Measurements from ENCODE around the gene EMSY. TPM values are rescaled to one million over a fixed set of nuclear protein-coding genes. Genes with fewer than 3 reads are reported as not detected.
A peak's percentile ranks its signal among the peaks of the same experiment; 100 is the strongest.
"Not testable (repeated sequence)": the region's sequence is repeated elsewhere in the genome, so short reads cannot be mapped to it uniquely, and the experiment has no call there.

The EMSY gene, protein sequence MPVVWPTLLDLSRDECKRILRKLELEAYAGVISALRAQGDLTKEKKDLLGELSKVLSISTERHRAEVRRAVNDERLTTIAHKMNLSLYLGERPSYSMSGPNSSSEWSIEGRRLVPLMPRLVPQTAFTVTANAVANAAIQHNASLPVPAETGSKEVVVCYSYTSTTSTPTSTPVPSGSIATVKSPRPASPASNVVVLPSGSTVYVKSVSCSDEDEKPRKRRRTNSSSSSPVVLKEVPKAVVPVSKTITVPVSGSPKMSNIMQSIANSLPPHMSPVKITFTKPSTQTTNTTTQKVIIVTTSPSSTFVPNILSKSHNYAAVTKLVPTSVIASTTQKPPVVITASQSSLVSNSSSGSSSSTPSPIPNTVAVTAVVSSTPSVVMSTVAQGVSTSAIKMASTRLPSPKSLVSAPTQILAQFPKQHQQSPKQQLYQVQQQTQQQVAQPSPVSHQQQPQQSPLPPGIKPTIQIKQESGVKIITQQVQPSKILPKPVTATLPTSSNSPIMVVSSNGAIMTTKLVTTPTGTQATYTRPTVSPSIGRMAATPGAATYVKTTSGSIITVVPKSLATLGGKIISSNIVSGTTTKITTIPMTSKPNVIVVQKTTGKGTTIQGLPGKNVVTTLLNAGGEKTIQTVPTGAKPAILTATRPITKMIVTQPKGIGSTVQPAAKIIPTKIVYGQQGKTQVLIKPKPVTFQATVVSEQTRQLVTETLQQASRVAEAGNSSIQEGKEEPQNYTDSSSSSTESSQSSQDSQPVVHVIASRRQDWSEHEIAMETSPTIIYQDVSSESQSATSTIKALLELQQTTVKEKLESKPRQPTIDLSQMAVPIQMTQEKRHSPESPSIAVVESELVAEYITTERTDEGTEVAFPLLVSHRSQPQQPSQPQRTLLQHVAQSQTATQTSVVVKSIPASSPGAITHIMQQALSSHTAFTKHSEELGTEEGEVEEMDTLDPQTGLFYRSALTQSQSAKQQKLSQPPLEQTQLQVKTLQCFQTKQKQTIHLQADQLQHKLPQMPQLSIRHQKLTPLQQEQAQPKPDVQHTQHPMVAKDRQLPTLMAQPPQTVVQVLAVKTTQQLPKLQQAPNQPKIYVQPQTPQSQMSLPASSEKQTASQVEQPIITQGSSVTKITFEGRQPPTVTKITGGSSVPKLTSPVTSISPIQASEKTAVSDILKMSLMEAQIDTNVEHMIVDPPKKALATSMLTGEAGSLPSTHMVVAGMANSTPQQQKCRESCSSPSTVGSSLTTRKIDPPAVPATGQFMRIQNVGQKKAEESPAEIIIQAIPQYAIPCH (N-terminal part only)
- 10 to 100 TPM; 19.7 TPM for total RNA-seq

- Mint-ChIP-seq H3K27ac (peak within 1 kb of the TSS; percentile 96), H3K4me3 (peak within 1 kb of the TSS; percentile 97), H3K36me3 (peaks cover 43% of the 10 kb centered on the region), H3K9me3 (no peaks in the 10 kb centered on the region), H3K27me3 (no peaks in the 10 kb centered on the region), H3K4me1 (peaks cover 24% of the 10 kb centered on the region)
- peak; percentile 93 for DNase-seq
Observed at GRCh38 chr11:76444384-76445120, at the start of gene EMSY. EMSY (plus strand) TSS chr11:76445018; CDS start chr11:76446939, 1,921 bp downstream.

GRCh38 chr11:76395296-76395695 lies 49.5 kb upstream of the EMSY start:
- Mint-ChIP-seq H3K4me1 (no peaks in the 10 kb centered on the region), H3K9me3 (no peaks in the 10 kb centered on the region), H3K27ac (no peak overlapping the region)

DNA sequence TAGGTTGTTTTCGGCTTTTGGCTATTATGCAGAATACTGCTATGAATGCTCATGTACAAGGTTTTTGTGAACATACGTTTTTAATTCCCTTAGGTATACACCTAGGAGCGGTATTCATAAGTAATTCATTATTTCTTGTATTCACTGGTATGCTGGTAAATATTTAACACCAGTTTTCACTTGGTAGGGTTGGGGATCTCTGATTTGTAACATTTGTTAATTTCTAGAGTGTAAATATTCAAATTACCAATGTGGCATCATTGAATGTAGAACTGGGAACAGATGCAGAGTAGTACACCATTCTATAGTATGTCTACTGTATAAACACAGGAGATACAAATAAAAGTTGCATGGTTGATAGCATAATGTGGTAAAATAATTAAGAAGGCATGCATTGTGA lies 47.4 kb upstream of the EMSY start:
- no peaks in the 10 kb centered on the region for H3K36me3 Mint-ChIP-seq
- no peak for DNase-seq
- no peak overlapping the region for H3K4me3 Mint-ChIP-seq
- H3K9me3 Mint-ChIP-seq, result no peaks in the 10 kb centered on the region
- H3K4me1 Mint-ChIP-seq, result no peaks in the 10 kb centered on the region
- H3K27me3 Mint-ChIP-seq, result no peaks in the 10 kb centered on the region
- no peak overlapping the region for H3K27ac Mint-ChIP-seq

More at GRCh38 chr11:76395296-76395695, 49.5 kb upstream of the EMSY start:
- no peaks in the 10 kb centered on the region for H3K27me3 Mint-ChIP-seq
- no peak for DNase-seq
- no peak overlapping the region for H3K4me3 Mint-ChIP-seq
- no peaks in the 10 kb centered on the region for H3K36me3 Mint-ChIP-seq

DNA sequence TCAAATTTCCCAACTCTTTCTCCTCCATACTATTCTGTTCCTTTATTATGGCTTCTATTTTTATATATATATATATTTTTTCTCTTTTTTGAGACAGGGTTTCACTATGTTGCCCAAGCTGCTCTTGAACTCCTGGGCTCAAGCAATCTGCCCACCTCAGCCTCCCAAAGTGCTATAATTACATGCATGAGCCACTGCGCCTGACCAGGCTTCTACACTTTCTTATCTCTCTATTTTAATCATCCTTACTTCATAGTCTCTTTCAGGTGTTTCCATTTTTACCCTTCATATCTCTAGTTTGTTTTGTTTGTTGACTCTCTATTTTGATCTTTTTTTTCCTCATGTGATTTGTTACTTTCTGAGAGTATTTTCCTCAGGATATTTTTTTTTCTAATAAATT lies 43.9 kb upstream of the EMSY start:
- no peak overlapping the region for H3K4me3 Mint-ChIP-seq

DNA sequence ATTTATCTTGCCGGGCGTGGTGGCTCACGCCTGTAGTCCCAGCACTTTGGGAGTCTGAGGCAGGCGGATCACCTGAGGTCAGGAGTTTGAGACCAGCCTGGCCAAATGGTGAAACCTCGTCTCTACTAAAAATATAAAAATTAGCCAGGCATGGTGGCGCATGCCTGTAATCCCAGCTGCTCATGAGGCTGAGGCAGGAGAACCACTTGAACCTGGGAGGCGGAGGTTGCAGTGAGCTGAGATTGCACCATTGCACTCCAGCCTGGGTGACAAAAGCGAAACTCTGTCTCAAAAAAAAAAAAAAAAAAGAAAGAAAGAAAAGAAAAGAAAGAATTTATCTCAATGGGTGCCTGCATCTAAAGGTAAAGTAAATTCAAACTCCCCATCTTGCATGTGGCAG lies 43.3 kb upstream of the EMSY start:
- H3K4me1 Mint-ChIP-seq, H3K9me3 Mint-ChIP-seq, H3K4me3 Mint-ChIP-seq, DNase-seq, H3K27me3 Mint-ChIP-seq, H3K27ac Mint-ChIP-seq, H3K36me3 Mint-ChIP-seq: not testable (repeated sequence)

More for the DNA sequence above, 43.9 kb upstream of the EMSY start:
- Mint-ChIP-seq H3K36me3 (no peaks in the 10 kb centered on the region), H3K9me3 (no peaks in the 10 kb centered on the region), H3K4me1 (no peaks in the 10 kb centered on the region), H3K27ac (no peak overlapping the region), H3K27me3 (no peaks in the 10 kb centered on the region)
- DNase-seq, result no peak

GRCh38 chr11:76406359-76406758 lies 38.5 kb upstream of the EMSY start:
- Mint-ChIP-seq H3K27me3 (no peaks in the 10 kb centered on the region), H3K36me3 (no peaks in the 10 kb centered on the region), H3K27ac (no peak overlapping the region), H3K9me3 (no peaks in the 10 kb centered on the region), H3K4me1 (no peaks in the 10 kb centered on the region), H3K4me3 (no peak overlapping the region)
- no peak for DNase-seq

- no peak overlapping the region for H3K27ac Mint-ChIP-seq
- H3K9me3 Mint-ChIP-seq, result no peaks in the 10 kb centered on the region
- H3K4me3 Mint-ChIP-seq, result no peak overlapping the region
- no peaks in the 10 kb centered on the region for H3K4me1 Mint-ChIP-seq
- no peaks in the 10 kb centered on the region for H3K27me3 Mint-ChIP-seq
- H3K36me3 Mint-ChIP-seq, result no peaks in the 10 kb centered on the region
- no peak for DNase-seq
Observed at GRCh38 chr11:76408171-76408965, 36.5 kb upstream of the EMSY start.

DNA sequence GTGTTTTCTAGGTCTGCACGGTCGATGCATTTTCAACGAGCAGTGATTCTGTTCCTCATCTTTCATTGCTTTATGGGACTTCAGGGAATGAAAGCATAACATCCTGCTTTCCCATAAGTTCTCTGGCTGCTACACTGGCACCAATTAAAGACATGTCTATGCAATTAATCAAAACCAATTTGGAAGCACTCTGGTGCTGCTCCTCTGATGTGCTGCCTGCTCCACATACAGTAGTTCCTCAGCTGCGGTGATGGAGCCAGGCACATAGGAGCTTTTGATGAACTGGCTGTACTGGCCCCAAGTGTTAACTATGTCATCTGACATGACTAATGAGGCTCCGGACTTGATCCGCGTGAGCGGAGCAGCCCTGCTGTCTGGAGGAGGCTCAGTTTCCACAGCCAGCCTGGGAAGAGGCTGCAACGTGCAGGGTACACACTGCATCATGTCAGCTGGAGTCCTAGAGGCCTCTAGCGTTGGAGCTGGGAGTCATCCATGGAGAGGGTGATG lies 33.9 kb upstream of the EMSY start:
- H3K27ac Mint-ChIP-seq, result no peak overlapping the region
- H3K4me3 Mint-ChIP-seq, result no peak overlapping the region
- no peaks in the 10 kb centered on the region for H3K27me3 Mint-ChIP-seq
- no peak for DNase-seq
- no peaks in the 10 kb centered on the region for H3K4me1 Mint-ChIP-seq
- no peaks in the 10 kb centered on the region for H3K9me3 Mint-ChIP-seq
- H3K36me3 Mint-ChIP-seq, result no peaks in the 10 kb centered on the region

- no peak overlapping the region for H3K4me3 Mint-ChIP-seq
- no peaks in the 10 kb centered on the region for H3K9me3 Mint-ChIP-seq
- peaks cover 17% of the 10 kb centered on the region for H3K27me3 Mint-ChIP-seq
- no peak for DNase-seq
- no peak overlapping the region for H3K27ac Mint-ChIP-seq
- H3K4me1 Mint-ChIP-seq, result no peaks in the 10 kb centered on the region
- peaks cover 2% of the 10 kb centered on the region for H3K36me3 Mint-ChIP-seq
Observed at GRCh38 chr11:76415073-76415472, 29.7 kb upstream of the EMSY start.

DNA sequence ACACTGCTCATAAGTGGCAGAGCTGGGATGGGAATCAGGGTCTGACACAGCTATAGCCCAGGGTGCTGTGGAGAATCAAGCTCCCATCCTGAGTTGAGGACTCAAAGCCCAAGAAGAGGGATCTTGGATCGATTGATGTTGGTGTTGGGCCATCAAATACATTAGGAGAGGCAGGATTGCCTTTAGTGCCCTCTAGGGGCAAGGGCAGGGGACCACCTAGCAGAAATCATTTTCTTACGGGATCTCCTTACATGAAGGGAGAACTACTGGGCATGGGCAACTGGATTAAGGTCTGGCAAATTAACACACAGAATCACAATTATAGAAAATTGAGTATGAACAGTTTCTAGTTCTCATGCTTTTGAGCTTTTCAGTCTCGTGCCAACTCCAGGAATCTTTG lies 24.9 kb upstream of the EMSY start:
- peaks cover 2% of the 10 kb centered on the region for H3K36me3 Mint-ChIP-seq
- H3K27me3 Mint-ChIP-seq, result peaks cover 17% of the 10 kb centered on the region
- H3K27ac Mint-ChIP-seq, result no peak overlapping the region
- H3K4me1 Mint-ChIP-seq, result peaks cover 10% of the 10 kb centered on the region
- no peaks in the 10 kb centered on the region for H3K9me3 Mint-ChIP-seq
- H3K4me3 Mint-ChIP-seq, result no peak overlapping the region
- no peak for DNase-seq

GRCh38 chr11:76424379-76424778 lies 20.4 kb upstream of the EMSY start:
- Mint-ChIP-seq H3K4me1 (peaks cover 11% of the 10 kb centered on the region), H3K36me3 (no peaks in the 10 kb centered on the region), H3K9me3 (no peaks in the 10 kb centered on the region), H3K27ac (no peak overlapping the region), H3K4me3 (peak overlapping the region; percentile 13), H3K27me3 (peaks cover 11% of the 10 kb centered on the region)
- no peak for DNase-seq

DNA sequence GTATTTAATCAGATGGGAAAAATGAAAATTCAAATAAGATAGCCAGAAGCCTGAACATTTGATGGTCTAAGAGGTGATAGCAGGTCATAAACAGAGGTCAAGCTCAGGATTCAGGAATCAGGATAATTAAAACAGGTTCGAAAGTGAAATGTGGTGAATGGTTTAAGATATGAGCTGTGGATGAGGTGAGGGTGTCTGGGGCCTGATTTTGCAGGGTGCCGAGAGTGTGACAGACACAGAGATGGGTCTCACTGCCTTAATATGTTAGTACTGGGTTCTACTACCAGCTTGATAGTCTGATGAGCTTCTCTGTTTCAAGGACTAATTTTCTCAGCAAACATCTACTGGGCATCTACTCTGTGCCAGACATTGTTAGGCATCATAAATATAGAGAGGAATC lies 19.9 kb upstream of the EMSY start:
- no peak overlapping the region for H3K27ac Mint-ChIP-seq
- H3K4me3 Mint-ChIP-seq, result no peak overlapping the region
- no peak for DNase-seq
- H3K27me3 Mint-ChIP-seq, result peaks cover 7% of the 10 kb centered on the region
- no peaks in the 10 kb centered on the region for H3K9me3 Mint-ChIP-seq
- H3K36me3 Mint-ChIP-seq, result no peaks in the 10 kb centered on the region
- H3K4me1 Mint-ChIP-seq, result peaks cover 11% of the 10 kb centered on the region

GRCh38 chr11:76426660-76427059 lies 18.2 kb upstream of the EMSY start:
- no peaks in the 10 kb centered on the region for H3K9me3 Mint-ChIP-seq
- H3K27me3 Mint-ChIP-seq, result peaks cover 7% of the 10 kb centered on the region
- H3K36me3 Mint-ChIP-seq, result no peaks in the 10 kb centered on the region
- DNase-seq, result no peak
- no peak overlapping the region for H3K27ac Mint-ChIP-seq
- peaks cover 11% of the 10 kb centered on the region for H3K4me1 Mint-ChIP-seq
- H3K4me3 Mint-ChIP-seq, result no peak overlapping the region

All from activated naive CD8-positive, alpha-beta T cell treated with anti-CD3 and anti-CD28 coated beads for 36 hours (primary cell).